Measurements from ENCODE around the gene CDC6. TPM values are rescaled to one million over a fixed set of nuclear protein-coding genes. Genes with fewer than 3 reads are reported as not detected.
A peak's percentile ranks its signal among the peaks of the same experiment; 100 is the strongest.

Gene CDC6
- total and polyA plus RNA-seq, 2 donors (not counting 1 experiment from before 2014, with no cell fraction given), result 0.69 to 2.2 TPM

- peak overlapping the region; percentile 30 for H3K4me3 Mint-ChIP-seq
- H3K4me1 Mint-ChIP-seq, result peaks cover 19% of the 10 kb centered on the region
- CTCF ChIA-PET, result interaction anchor here (0.7 to 30.5 kb wide), 17 partner anchors 8 to 305 kb away, joined by 3 to 871 read pairs (median 5); partner anchors contain the start of genes GJD3 and TOP2A
- H3K4me1 ChIP-seq (ENCODE audit: control insufficient read depth in 2 of 2, insufficient read depth in 2 of 2, low read length in 2 of 2), result peaks cover 50 to 53% of the 10 kb centered on the region in 2 donors
- no peaks in the 10 kb centered on the region for H4K20me1 ChIP-seq (ENCODE audit: control insufficient read depth, insufficient read depth, low read length, poor library complexity, severe bottlenecking)
- TF ChIP-seq EZH2 (IDR thresholded peaks at IDR 0.05; ENCODE audit: borderline replicate concordance, insufficient read depth, low read depth, low read length, poor library complexity, severe bottlenecking), result no peak
- TF ChIP-seq, protein P1, sequence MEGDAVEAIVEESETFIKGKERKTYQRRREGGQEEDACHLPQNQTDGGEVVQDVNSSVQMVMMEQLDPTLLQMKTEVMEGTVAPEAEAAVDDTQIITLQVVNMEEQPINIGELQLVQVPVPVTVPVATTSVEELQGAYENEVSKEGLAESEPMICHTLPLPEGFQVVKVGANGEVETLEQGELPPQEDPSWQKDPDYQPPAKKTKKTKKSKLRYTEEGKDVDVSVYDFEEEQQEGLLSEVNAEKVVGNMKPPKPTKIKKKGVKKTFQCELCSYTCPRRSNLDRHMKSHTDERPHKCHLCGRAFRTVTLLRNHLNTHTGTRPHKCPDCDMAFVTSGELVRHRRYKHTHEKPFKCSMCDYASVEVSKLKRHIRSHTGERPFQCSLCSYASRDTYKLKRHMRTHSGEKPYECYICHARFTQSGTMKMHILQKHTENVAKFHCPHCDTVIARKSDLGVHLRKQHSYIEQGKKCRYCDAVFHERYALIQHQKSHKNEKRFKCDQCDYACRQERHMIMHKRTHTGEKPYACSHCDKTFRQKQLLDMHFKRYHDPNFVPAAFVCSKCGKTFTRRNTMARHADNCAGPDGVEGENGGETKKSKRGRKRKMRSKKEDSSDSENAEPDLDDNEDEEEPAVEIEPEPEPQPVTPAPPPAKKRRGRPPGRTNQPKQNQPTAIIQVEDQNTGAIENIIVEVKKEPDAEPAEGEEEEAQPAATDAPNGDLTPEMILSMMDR (IDR thresholded peaks at IDR 0.05), result no peak
- H3K27me3 ChIP-seq (replicated peaks in 1 of 4; ENCODE audit: control extremely low read depth in 1 of 4, control insufficient read depth in 3 of 4, insufficient read depth in 4 of 4, low read length in 3 of 4), result no peaks in the 10 kb centered on the region
- POLR2A ChIA-PET, result interaction anchor here (0.6 to 1.5 kb wide), 5 partner anchors 8 to 41 kb away, joined by 3 to 8 read pairs (median 5); no protein-coding TSS in a partner anchor
- H3K36me3 ChIP-seq (replicated peaks in 1 of 2; ENCODE audit: control extremely low read depth in 1 of 2, control insufficient read depth in 1 of 2, extremely low read depth in 1 of 2, insufficient read depth in 2 of 2, low read length in 1 of 2), result no peaks in the 10 kb centered on the region
- no peak overlapping the region for H2AFZ ChIP-seq (ENCODE audit: insufficient read depth, low read depth, low read length, poor library complexity, severe bottlenecking)
- no peak overlapping the region for H3K4me3 ChIP-seq (ENCODE audit: control extremely low read depth in 1 of 5, extremely low read depth in 1 of 5, insufficient read depth in 1 of 5, low read depth in 2 of 5, low read length in 4 of 5)
- no peak overlapping the region for H3K9ac ChIP-seq (ENCODE audit: low read length)
- H3K27ac Mint-ChIP-seq, result no peak overlapping the region
- WGBS (ENCODE audit: insufficient coverage), result 85% methylated on average over 2 of the region's 2 CpGs
- no peak for ATAC-seq (ENCODE audit: low read depth)
- DNase-seq, result no peak
- peak overlapping the region; percentile 77 for H3K4me2 ChIP-seq (replicated peaks; ENCODE audit: low read depth, low read length, poor library complexity, severe bottlenecking)
- no peaks in the 10 kb centered on the region for H3K9me3 ChIP-seq (ENCODE audit: control extremely low read depth in 1 of 3, control insufficient read depth in 2 of 3, insufficient read depth in 1 of 3, low read length in 2 of 3)
- H3K27ac ChIP-seq (ENCODE audit: low read length in 2 of 2), result no peak overlapping the region
- no peaks in the 10 kb centered on the region for H3K27me3 Mint-ChIP-seq
- intact Hi-C loops (cut with micrococcal nuclease), result loop anchor here (1.0 kb wide), 1 partner anchor 8 kb away; no protein-coding TSS in a partner anchor
- H3K9me3 Mint-ChIP-seq (ENCODE audit: insufficient read depth), result no peaks in the 10 kb centered on the region
- H3K79me2 ChIP-seq (ENCODE audit: control insufficient read depth, insufficient read depth, low read length), result peaks cover 6% of the 10 kb centered on the region
Measured at GRCh38 chr17:40309949-40310510, 22.4 kb downstream of the CDC6 start.

DNA sequence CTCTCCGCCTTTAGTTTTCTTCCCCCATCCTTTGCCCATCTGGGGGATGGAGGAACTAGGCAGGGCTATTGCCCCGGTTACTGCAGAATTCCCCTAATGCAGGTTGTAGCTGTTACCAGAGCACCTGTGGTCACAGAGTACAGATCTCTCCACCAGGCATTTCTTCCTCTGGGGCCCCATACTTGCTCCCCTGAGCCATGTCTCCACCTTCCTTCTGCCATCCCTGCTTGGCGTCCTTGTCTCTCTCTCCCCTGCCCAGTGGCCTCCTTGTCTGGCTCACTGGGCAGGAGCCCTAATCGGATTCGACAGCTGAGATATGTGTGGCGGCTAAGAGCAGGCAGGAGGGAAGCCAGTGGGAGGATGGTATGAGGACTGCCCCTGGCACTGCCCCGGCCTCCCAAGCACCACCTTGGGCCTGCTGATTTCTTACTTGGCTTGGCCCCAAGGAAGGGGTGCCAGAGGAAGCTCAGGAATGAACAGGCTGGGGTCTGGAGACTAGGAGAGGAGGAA lies 23.3 kb downstream of the CDC6 start:
- DNase-seq, result peak; percentile 58
- intact Hi-C loops (cut with micrococcal nuclease), result no loop called here
- no peak overlapping the region for H3K4me3 Mint-ChIP-seq
- H3K27ac Mint-ChIP-seq, result peak overlapping the region; percentile 41
- Histone ChIP-seq H3K9ac (ENCODE audit: low read length) (no peak overlapping the region), H3K9me3 (ENCODE audit: control extremely low read depth in 1 of 3, control insufficient read depth in 2 of 3, insufficient read depth in 1 of 3, low read length in 2 of 3) (no peaks in the 10 kb centered on the region), H3K79me2 (ENCODE audit: control insufficient read depth, insufficient read depth, low read length) (peaks cover 6% of the 10 kb centered on the region), H3K4me2 (replicated peaks; ENCODE audit: low read depth, low read length, poor library complexity, severe bottlenecking) (peak overlapping the region; percentile 45), H2AFZ (ENCODE audit: insufficient read depth, low read depth, low read length, poor library complexity, severe bottlenecking) (no peak overlapping the region), H3K27ac (ENCODE audit: low read length in 2 of 2) (no peak overlapping the region), H3K4me1 (ENCODE audit: control insufficient read depth in 2 of 2, insufficient read depth in 2 of 2, low read length in 2 of 2) (peaks cover 55 to 61% of the 10 kb centered on the region in 2 donors), H3K27me3 (replicated peaks in 1 of 4; ENCODE audit: control extremely low read depth in 1 of 4, control insufficient read depth in 3 of 4, insufficient read depth in 4 of 4, low read length in 3 of 4) (no peaks in the 10 kb centered on the region), H3K4me3 (ENCODE audit: control extremely low read depth in 1 of 5, extremely low read depth in 1 of 5, insufficient read depth in 1 of 5, low read depth in 2 of 5, low read length in 4 of 5) (no peak overlapping the region), H3K36me3 (replicated peaks in 1 of 2; ENCODE audit: control extremely low read depth in 1 of 2, control insufficient read depth in 1 of 2, extremely low read depth in 1 of 2, insufficient read depth in 2 of 2, low read length in 1 of 2) (no peaks in the 10 kb centered on the region), H4K20me1 (ENCODE audit: control insufficient read depth, insufficient read depth, low read length, poor library complexity, severe bottlenecking) (no peaks in the 10 kb centered on the region)
- ChIA-PET CTCF (interaction anchor here (0.5 to 30.5 kb wide), 14 partner anchors 8 to 1338 kb away, joined by 3 to 871 read pairs (median 4); partner anchors contain the start of genes CASC3 and GJD3), POLR2A (interaction anchor here (0.5 to 1.4 kb wide), 2 partner anchors 37 to 1411 kb away, joined by 3 to 7 read pairs; no protein-coding TSS in a partner anchor)
- peaks cover 22% of the 10 kb centered on the region for H3K4me1 Mint-ChIP-seq
- H3K27me3 Mint-ChIP-seq, result no peaks in the 10 kb centered on the region
- no peak for TF ChIP-seq EZH2 (IDR thresholded peaks at IDR 0.05; ENCODE audit: borderline replicate concordance, insufficient read depth, low read depth, low read length, poor library complexity, severe bottlenecking)
- TF ChIP-seq, protein P1 (IDR thresholded peaks at IDR 0.05), result no peak
- WGBS (ENCODE audit: insufficient coverage), result 79% methylated on average over 2 of the region's 7 CpGs
- no peaks in the 10 kb centered on the region for H3K9me3 Mint-ChIP-seq (ENCODE audit: insufficient read depth)
- ATAC-seq (ENCODE audit: low read depth), result no peak

Data from B cell (primary cell).